IMR-90 (cell line): ENCODE results near the gene NDUFAF2. TPM values are rescaled to one million over a fixed set of nuclear protein-coding genes. Genes with fewer than 3 reads are reported as not detected.

Source experiments
- ATAC-seq: fragments of 200-7000 bp; cut with Tn5 transposase; 2 replicates; pipeline ENCODE4 v1.9.1; 2020; ENCODE audit warnings: low read depth, mild to moderate bottlenecking, moderate library complexity
- BruUV-seq: library from RNA; stranded (reverse); fragments of 400-500 nt; replicated peaks from 2 replicates; lab custom pipeline; 2021; lab: Mats Ljungman, UMichigan
- CTCF ChIA-PET: fragments of 300-600 bp; formaldehyde crosslinking; extraction: SDS; loops from one replicate; lab custom pipeline; 2021; ENCODE audit warnings: antibody characterized with exemption; lab: Yijun Ruan, JAX
- POLR2A ChIA-PET: fragments of 300-600 bp; sonication (Branson Sonifier 250); formaldehyde crosslinking; loops from one replicate; lab custom pipeline; 2022; ENCODE audit warnings: antibody characterized with exemption; ENCODE audit not compliant: unreplicated experiment; lab: Charles Lee
- DNase-seq: peaks from one replicate; pipeline ENCODE4 v3.0.0; 2013
- H2AFZ ChIP-seq: replicated peaks from 2 replicates; pipeline ENCODE3; 2013; ENCODE audit warnings: low read length, mild to moderate bottlenecking; ENCODE audit not compliant: poor library complexity
- H2AK5ac ChIP-seq: 2 replicates; pipeline ENCODE4 v1.6.1; 2013; ENCODE audit warnings: low read depth, low read length, inconsistent platforms
- H2AK9ac ChIP-seq: replicated peaks from 2 replicates; pipeline ENCODE3; 2013; ENCODE audit warnings: mild to moderate bottlenecking, low read depth, low read length, moderate library complexity; ENCODE audit not compliant: poor library complexity
- H2BK120ac ChIP-seq: 2 replicates; pipeline ENCODE4 v1.6.1; 2013; ENCODE audit warnings: low read depth, low read length, inconsistent platforms
- H2BK15ac ChIP-seq: 3 replicates; pipeline ENCODE4 v1.6.1; 2013; ENCODE audit warnings: low read depth, low read length, inconsistent platforms
- H2BK20ac ChIP-seq: 2 replicates; pipeline ENCODE4 v1.6.1; 2013; ENCODE audit warnings: low read depth, mild to moderate bottlenecking, inconsistent platforms, low read length, moderate library complexity
- H2BK5ac ChIP-seq: 2 replicates; pipeline ENCODE4 v1.6.1; 2013; ENCODE audit warnings: mild to moderate bottlenecking, low read depth, low read length, inconsistent platforms; ENCODE audit not compliant: poor library complexity, severe bottlenecking
- H3K14ac ChIP-seq: replicated peaks from 2 replicates; pipeline ENCODE4 v1.6.1; 2013; ENCODE audit warnings: low read depth, low read length, inconsistent platforms
- H3K18ac ChIP-seq: 2 replicates; pipeline ENCODE4 v1.6.1; 2013; ENCODE audit warnings: low read depth, low read length, control low read depth
- H3K23ac ChIP-seq: 2 replicates; pipeline ENCODE4 v1.6.1; 2013; ENCODE audit warnings: low read depth, low read length, inconsistent platforms
- H3K27ac ChIP-seq: 2 replicates; pipeline ENCODE4 v1.5.1; 2013; ENCODE audit warnings: mild to moderate bottlenecking, control low read depth, low read length; ENCODE audit not compliant: insufficient read depth
- H3K27me3 ChIP-seq: 2 replicates; pipeline ENCODE4 v1.6.1; 2013; ENCODE audit warnings: low read length; ENCODE audit not compliant: control insufficient read depth, insufficient read depth
- H3K36me3 ChIP-seq: 2 replicates; pipeline ENCODE4 v1.6.1; 2013; ENCODE audit warnings: low read length, mixed read lengths; ENCODE audit not compliant: control insufficient read depth, insufficient read depth
- H3K4ac ChIP-seq: 2 replicates; pipeline ENCODE4 v1.6.1; 2013; ENCODE audit warnings: low read depth, low read length, inconsistent platforms
- H3K4me1 ChIP-seq: 2 replicates; pipeline ENCODE4 v1.6.1; 2013; ENCODE audit warnings: low read length, mixed read lengths; ENCODE audit not compliant: control insufficient read depth, insufficient read depth
- H3K4me2 ChIP-seq: 2 replicates; pipeline ENCODE4 v1.6.1; 2013; ENCODE audit warnings: low read depth, mild to moderate bottlenecking, control low read depth, low read length, moderate library complexity
- H3K4me3 ChIP-seq: 2 replicates; pipeline ENCODE4 v1.5.1; 2013; ENCODE audit warnings: low read depth, mild to moderate bottlenecking, control low read depth, low read length, moderate library complexity; ENCODE audit not compliant: insufficient read depth
- H3K56ac ChIP-seq: 2 replicates; pipeline ENCODE4 v1.6.1; 2013; ENCODE audit warnings: low read length, inconsistent platforms; ENCODE audit not compliant: insufficient read depth; ENCODE audit errors: extremely low read depth
- H3K79me1 ChIP-seq, 2 experiments: 2 replicates each; pipeline ENCODE4 v1.6.1; 2013; ENCODE audit warnings: low read length in 2 of 2, inconsistent platforms in 1 of 2, low read depth in 1 of 2
- H3K9ac ChIP-seq: 2 replicates; pipeline ENCODE4 v1.6.1; 2013; ENCODE audit warnings: low read depth, low read length, control low read depth
- H3K9me1 ChIP-seq: 2 replicates; pipeline ENCODE4 v1.6.1; 2013; ENCODE audit warnings: low read length, inconsistent platforms; ENCODE audit not compliant: insufficient read depth
- H3K9me3 ChIP-seq: 2 replicates; pipeline ENCODE4 v1.6.1; 2013; ENCODE audit warnings: low read length; ENCODE audit not compliant: control insufficient read depth, insufficient read depth
- H4K20me1 ChIP-seq: 2 replicates; pipeline ENCODE4 v1.6.1; 2013; ENCODE audit warnings: low read length, inconsistent platforms; ENCODE audit not compliant: insufficient read depth
- H4K5ac ChIP-seq: 2 replicates; pipeline ENCODE4 v1.6.1; 2013; ENCODE audit warnings: mild to moderate bottlenecking, low read depth, low read length, control low read depth
- H4K8ac ChIP-seq, 2 experiments: 2 replicates each; pipeline ENCODE4 v1.6.1; 2013; ENCODE audit warnings: low read depth in 2 of 2, low read length in 2 of 2, control low read depth in 1 of 2, inconsistent platforms in 1 of 2
- H4K91ac ChIP-seq: 2 replicates; pipeline ENCODE4 v1.6.1; 2013; ENCODE audit warnings: low read depth, low read length, inconsistent platforms; ENCODE audit not compliant: insufficient read depth
- BHLHE40 ChIP-seq: fragments of 150-350 bp; IDR thresholded peaks from 2 replicates; pipeline ENCODE4 v1.6.1; 2016; ENCODE audit warnings: mild to moderate bottlenecking, low read depth, low read length
- CEBPB ChIP-seq: IDR thresholded peaks from 2 replicates; pipeline ENCODE4 v1.6.1; 2012; ENCODE audit warnings: low read depth, low read length, improper control_type of control experiment
- CHD1 ChIP-seq: IDR thresholded peaks from 2 replicates; pipeline ENCODE4 v1.6.1; 2012; ENCODE audit warnings: low read depth, low read length, improper control_type of control experiment
- CTCF ChIP-seq: conservative IDR thresholded peaks from 2 replicates; pipeline ENCODE4 v1.5.1; 2012; ENCODE audit warnings: mild to moderate bottlenecking, low read depth, low read length, improper control_type of control experiment
- ELK1 ChIP-seq: fragments of 150-350 bp; IDR thresholded peaks from 2 replicates; pipeline ENCODE4 v1.6.1; 2016; ENCODE audit warnings: low read depth, mild to moderate bottlenecking, low read length, moderate library complexity, borderline replicate concordance
- FOS ChIP-seq: fragments of 150-350 bp; IDR thresholded peaks from 2 replicates; pipeline ENCODE4 v1.6.1; 2016; ENCODE audit warnings: low read depth, low read length
- MAFK ChIP-seq: IDR thresholded peaks from 2 replicates; pipeline ENCODE4 v1.6.1; 2012; ENCODE audit warnings: low read depth, low read length, improper control_type of control experiment
- MAZ ChIP-seq: IDR thresholded peaks from 2 replicates; pipeline ENCODE4 v1.6.1; 2012; ENCODE audit warnings: low read depth, mild to moderate bottlenecking, low read length, improper control_type of control experiment, moderate library complexity, borderline replicate concordance
- MXI1 ChIP-seq: IDR thresholded peaks from 2 replicates; pipeline ENCODE4 v1.6.1; 2012; ENCODE audit warnings: low read depth, mild to moderate bottlenecking, low read length, moderate library complexity, borderline replicate concordance
- NFE2L2 ChIP-seq: fragments of 150-350 bp; IDR thresholded peaks from 2 replicates; pipeline ENCODE4 v1.6.1; 2016; ENCODE audit warnings: low read depth, mild to moderate bottlenecking, low read length
- POLR2A ChIP-seq: IDR thresholded peaks from 2 replicates; pipeline ENCODE4 v1.6.1; 2012; ENCODE audit warnings: mild to moderate bottlenecking, low read depth, low read length
- RAD21 ChIP-seq: IDR thresholded peaks from 2 replicates; pipeline ENCODE4 v1.6.1; 2012; ENCODE audit warnings: low read length, improper control_type of control experiment
- RCOR1 ChIP-seq: IDR thresholded peaks from 2 replicates; pipeline ENCODE4 v1.6.1; 2012; ENCODE audit warnings: mild to moderate bottlenecking, low read length, improper control_type of control experiment; ENCODE audit not compliant: insufficient replicate concordance
- RFX5 ChIP-seq: IDR thresholded peaks from 2 replicates; pipeline ENCODE4 v1.8.0; 2012; ENCODE audit warnings: low read depth, mild to moderate bottlenecking, low read length, moderate library complexity
- SMC3 ChIP-seq: fragments of 150-350 bp; IDR thresholded peaks from 2 replicates; pipeline ENCODE4 v1.6.1; 2016; ENCODE audit warnings: low read depth, mild to moderate bottlenecking, antibody characterized with exemption, low read length, moderate library complexity
- USF2 ChIP-seq: fragments of 150-350 bp; IDR thresholded peaks from 2 replicates; pipeline ENCODE4 v1.6.1; 2017; ENCODE audit warnings: mild to moderate bottlenecking, antibody characterized with exemption, low read length, low read depth
- WGBS, 2 experiments: methylation state at CpG; one replicate each; pipeline versions ENCODE4 v1.1.5 to v1.1.7; 2013; ENCODE audit warnings: missing lambda C conversion rate in 2 of 2; ENCODE audit not compliant: insufficient read length in 1 of 2; ENCODE audit errors: extremely low coverage in 2 of 2; 5-methylcytosine and 5-hydroxymethylcytosine counted together
- dilution Hi-C: fragments of 300-500 bp; cut with HindIII; formaldehyde crosslinking; loops from one replicate; pipeline ENCODE4 v1.14.3; 2018; ENCODE audit warnings: low sequenced_read_pairs; ENCODE audit not compliant: unreplicated experiment
- in situ Hi-C: fragments of 300-500 bp; cut with MboI; formaldehyde crosslinking; loops from 3 replicates; pipeline ENCODE4 v1.14.3; 2019; ENCODE audit warnings: low sequenced_read_pairs, inconsistent platforms, mixed read lengths
- intact Hi-C: fragments of 100-400 bp; cut with micrococcal nuclease; formaldehyde crosslinking; loops from 2 replicates; pipeline ENCODE4 v1.10.0; 2022
- polyA plus RNA-seq, 3 experiments: library from polyadenylated mRNA; depleted of rRNA; stranded (reverse); fragments of >200 nt; gene quantifications; 2 replicates each; pipeline ENCODE4 v1.2.3, GENCODE V29; 2012; ENCODE audit warnings: low replicate concordance in 1 of 3
- total RNA-seq: library from RNA; depleted of rRNA; stranded (reverse); fragments of >200 nt; gene quantifications from 2 replicates; pipeline ENCODE4 v1.2.3, GENCODE V29; 2012

NDUFAF2 gene
- total and polyA plus RNA-seq, 2 of the 4 experiments (the other 2 are of a cell fraction) = 11.8 to 24.7 TPM

GRCh38 chr5:61141801-61142200 lies 196.8 kb downstream of the NDUFAF2 start:
- intact Hi-C loops = no loop called here
- Histone ChIP-seq H3K4me1 (no peaks in the 10 kb centered on the region), H2BK20ac (no peak overlapping the region), H3K9ac (no peak overlapping the region), H3K23ac (no peak overlapping the region), H2AK5ac (no peak overlapping the region), H4K91ac (no peak overlapping the region), H3K79me1 (peaks cover 0 to 3% of the 10 kb centered on the region in 2 experiments; a peak in 1 of 4 replicates), H3K27me3 (no peaks in the 10 kb centered on the region), H3K56ac (no peak overlapping the region), H4K8ac (no peak overlapping the region), H2BK120ac (no peak overlapping the region), H3K18ac (no peak overlapping the region), H3K4me2 (no peak overlapping the region), H4K20me1 (no peaks in the 10 kb centered on the region; the same call in 1 of the 2 replicates), H2AFZ (no peak overlapping the region), H3K27ac (no peak overlapping the region), H3K4me3 (no peak overlapping the region), H3K9me3 (no peaks in the 10 kb centered on the region), H3K36me3 (no peaks in the 10 kb centered on the region), H3K4ac (no peak overlapping the region), H2AK9ac (no peak overlapping the region), H3K14ac (0 out of 2 replicates have a peak overlapping the region, but pooled peaks have one; percentile 37), H2BK5ac (no peak overlapping the region), H3K9me1 (no peaks in the 10 kb centered on the region; the same call in 1 of the 2 replicates), H2BK15ac (no peak overlapping the region), H4K5ac (no peak overlapping the region)
- in situ Hi-C loops = no loop called here
- no TSS peak for BruUV-seq
- no peak for TF ChIP-seq USF2
- no peak for TF ChIP-seq NFE2L2
- no peak for TF ChIP-seq POLR2A
- TF ChIP-seq ELK1 = no peak
- no peak for TF ChIP-seq SMC3
- no peak for TF ChIP-seq MAZ
- TF ChIP-seq CEBPB = no peak
- no peak for TF ChIP-seq CHD1
- TF ChIP-seq RFX5 = no peak
- TF ChIP-seq RCOR1 = no peak
- no peak for TF ChIP-seq MXI1
- TF ChIP-seq MAFK = no peak
- no peak for TF ChIP-seq RAD21
- TF ChIP-seq BHLHE40 = no peak
- TF ChIP-seq FOS = no peak
- TF ChIP-seq CTCF = no peak
- DNase-seq (no peak), ATAC-seq (no peak)
- CTCF ChIA-PET = no interaction called here
- WGBS, 2 experiments = no CpG with 5 or more reads among the region's 1 CpG
- dilution Hi-C loops = no loop called here
- POLR2A ChIA-PET = no interaction called here
